Activated T-cell treated with anti-CD3 and anti-CD28 coated beads for 4 hours (primary cell): Measurements from ENCODE around the gene INSYN2B.
"Not testable (repeated sequence)": the region's sequence is repeated elsewhere in the genome, so short reads cannot be mapped to it uniquely, and the experiment has no call there.

Experiments used
- DNase-seq: peaks from one replicate; pipeline ENCODE4 v3.0.0-alpha.2; 2020

The INSYN2B gene

GRCh38 chr5:169970911-169971765 lies 9.2 kb downstream of the INSYN2B start:
- DNase-seq, result no peak

GRCh38 chr5:169970339-169970738 lies 10.0 kb downstream of the INSYN2B start:
- DNase-seq, result no peak

- no peak for DNase-seq
Observed at GRCh38 chr5:169964246-169964645, 16.0 kb downstream of the INSYN2B start.

- DNase-seq, result no peak
Observed at GRCh38 chr5:169960659-169961058, 19.6 kb downstream of the INSYN2B start.

- DNase-seq, result no peak
Observed at GRCh38 chr5:169958278-169958677, 22.0 kb downstream of the INSYN2B start.

GRCh38 chr5:169956756-169957155 lies 23.5 kb downstream of the INSYN2B start:
- no peak for DNase-seq

GRCh38 chr5:169956126-169956525 lies 24.2 kb downstream of the INSYN2B start:
- no peak for DNase-seq

- no peak for DNase-seq
Observed at GRCh38 chr5:169954786-169955185, 25.5 kb downstream of the INSYN2B start.

GRCh38 chr5:169953196-169953595 lies 27.1 kb downstream of the INSYN2B start:
- not testable (repeated sequence) for DNase-seq

GRCh38 chr5:169950333-169950732 lies 30.0 kb downstream of the INSYN2B start:
- DNase-seq, result no peak

GRCh38 chr5:169946743-169947295 lies 33.5 kb downstream of the INSYN2B start:
- DNase-seq, result no peak

GRCh38 chr5:169945831-169946261 lies 34.4 kb downstream of the INSYN2B start:
- no peak for DNase-seq

- no peak for DNase-seq
Observed at GRCh38 chr5:169944922-169945680, 35.2 kb downstream of the INSYN2B start.

GRCh38 chr5:169944115-169944514 lies 36.2 kb downstream of the INSYN2B start:
- no peak for DNase-seq

GRCh38 chr5:169943026-169943425 lies 37.3 kb downstream of the INSYN2B start:
- DNase-seq, result no peak

- DNase-seq, result no peak
Observed at GRCh38 chr5:169942181-169942580, 38.1 kb downstream of the INSYN2B start.

- no peak for DNase-seq
Observed at GRCh38 chr5:169941542-169941941, 38.8 kb downstream of the INSYN2B start.

- DNase-seq, result no peak
Observed at GRCh38 chr5:169939731-169940130, 40.6 kb downstream of the INSYN2B start.

GRCh38 chr5:169938439-169938838 lies 41.9 kb downstream of the INSYN2B start:
- no peak for DNase-seq

- DNase-seq, result no peak
Observed at GRCh38 chr5:169935762-169936161, 44.5 kb downstream of the INSYN2B start.

- no peak for DNase-seq
Observed at GRCh38 chr5:169934990-169935389, 45.3 kb downstream of the INSYN2B start.

- no peak for DNase-seq
Observed at GRCh38 chr5:169933616-169934015, 46.7 kb downstream of the INSYN2B start.

- DNase-seq, result no peak
Observed at GRCh38 chr5:169933127-169933526, 47.2 kb downstream of the INSYN2B start.

- DNase-seq, result no peak
Observed at GRCh38 chr5:169923988-169924387, 56.3 kb downstream of the INSYN2B start.
